GM06990 (cell line): ENCODE measurements around the gene PBX3.

ENCODE experiments used
- DNase-seq: peaks from one replicate; pipeline ENCODE4 v3.0.0-alpha.2; 2011; ENCODE audit not compliant: insufficient read length; ENCODE audit errors: extremely low read depth
- H3K27me3 ChIP-seq: replicated peaks from 2 replicates; pipeline ENCODE4 v1.6.0; 2011; ENCODE audit warnings: low read length; ENCODE audit not compliant: control insufficient read depth, insufficient read depth
- H3K36me3 ChIP-seq: 2 replicates; pipeline ENCODE4 v1.5.1; 2011; ENCODE audit warnings: low read length; ENCODE audit not compliant: control insufficient read depth, insufficient read depth
- H3K4me3 ChIP-seq: replicated peaks from 2 replicates; pipeline ENCODE4 v1.5.1; 2011; ENCODE audit warnings: low read depth, mild to moderate bottlenecking, control low read depth, low read length
- CTCF ChIP-seq: IDR thresholded peaks from 2 replicates; pipeline ENCODE4 v1.5.1; 2011; ENCODE audit warnings: low read length, control low read depth, mild to moderate bottlenecking, inconsistent platforms; ENCODE audit not compliant: insufficient read depth, poor library complexity, severe bottlenecking

Gene PBX3

GRCh38 chr9:125747053-125747764 lies at the start of gene PBX3:
TSS of gene PBX3 (plus strand) at chr9:125747373.
- TF ChIP-seq CTCF, result no peak
- Histone ChIP-seq H3K36me3 (no peaks in the 10 kb centered on the region), H3K4me3 (peak within 1 kb of the TSS; percentile 95), H3K27me3 (no peaks in the 10 kb centered on the region)
- peak; percentile 71 for DNase-seq

- no peak overlapping the region for H3K4me3 ChIP-seq
- DNase-seq, result no peak
- H3K27me3 ChIP-seq, result no peaks in the 10 kb centered on the region
- no peaks in the 10 kb centered on the region for H3K36me3 ChIP-seq
- TF ChIP-seq CTCF, result no peak
These were observed 47.3 kb upstream of the PBX3 start for GRCh38 chr9:125699870-125700269.

- DNase-seq, result peak; percentile 59
- no peaks in the 10 kb centered on the region for H3K27me3 ChIP-seq
- peak overlapping the region; percentile 46 for H3K4me3 ChIP-seq
- no peak for TF ChIP-seq CTCF
- no peaks in the 10 kb centered on the region for H3K36me3 ChIP-seq
These were observed 46.4 kb upstream of the PBX3 start for GRCh38 chr9:125700791-125701190.

- peak overlapping the region; percentile 46 for H3K4me3 ChIP-seq
These were observed 45.8 kb upstream of the PBX3 start for GRCh38 chr9:125701351-125701750.

GRCh38 chr9:125703662-125704061 lies 43.5 kb upstream of the PBX3 start:
- Histone ChIP-seq H3K4me3 (no peak overlapping the region), H3K36me3 (no peaks in the 10 kb centered on the region), H3K27me3 (no peaks in the 10 kb centered on the region)
- no peak for DNase-seq
- TF ChIP-seq CTCF, result no peak

More at GRCh38 chr9:125701351-125701750, 45.8 kb upstream of the PBX3 start:
- no peak for DNase-seq
- H3K27me3 ChIP-seq, result no peaks in the 10 kb centered on the region
- no peaks in the 10 kb centered on the region for H3K36me3 ChIP-seq
- TF ChIP-seq CTCF, result no peak
